Kidney (tissue), 14 donors: ENCODE measurements around the gene RNU6-9. TPM values are rescaled to one million over a fixed set of nuclear protein-coding genes. Genes with fewer than 3 reads are reported as not detected.

Experiments
- DNase-seq, 5 donors: peaks; one replicate each; pipeline ENCODE4 v3.0.0-alpha.2; 2013 to 2020
- FAIRE-seq: peaks from 2 replicates; lab custom pipeline; 2012; peaks lifted over from hg19 to GRCh38; lab: Jason Lieb, UNC
- H3K27ac ChIP-seq, 2 donors: one replicate each; pipeline ENCODE4 v1.7.0; 2013; ENCODE audit warnings: low read depth in 2 of 2, low read length in 2 of 2, inconsistent platforms in 1 of 2
- H3K27me3 ChIP-seq: one replicate; pipeline ENCODE4 v1.7.1; 2013; ENCODE audit warnings: low read length, inconsistent platforms; ENCODE audit not compliant: control insufficient read depth, insufficient read depth
- H3K36me3 ChIP-seq, 3 donors: one replicate each; pipeline versions ENCODE4 v1.7.0 to v1.7.1; 2013; ENCODE audit warnings: low read length in 3 of 3, control low read depth in 1 of 3, inconsistent platforms in 1 of 3; ENCODE audit not compliant: insufficient read depth in 3 of 3, control insufficient read depth in 2 of 3
- H3K4me1 ChIP-seq, 3 donors: one replicate each; pipeline versions ENCODE4 v1.7.0 to v1.7.1; 2013; ENCODE audit warnings: low read length in 3 of 3, inconsistent platforms in 1 of 3, low read depth in 1 of 3; ENCODE audit not compliant: control insufficient read depth in 2 of 3, insufficient read depth in 2 of 3
- H3K4me3 ChIP-seq, 3 donors: one replicate each; pipeline versions ENCODE4 v1.7.0 to v1.8.1; 2013; ENCODE audit warnings: low read length in 3 of 3, control low read depth in 1 of 3, inconsistent platforms in 1 of 3
- H3K9ac ChIP-seq, 3 donors: one replicate each; pipeline versions ENCODE4 v1.7.0 to v1.7.1; 2013; ENCODE audit warnings: low read length in 3 of 3, control low read depth in 1 of 3, inconsistent platforms in 1 of 3
- H3K9me3 ChIP-seq, 3 donors: one replicate each; pipeline versions ENCODE4 v1.7.0 to v1.7.1; 2013; ENCODE audit warnings: low read length in 3 of 3, control low read depth in 1 of 3, inconsistent platforms in 1 of 3; ENCODE audit not compliant: control insufficient read depth in 2 of 3, insufficient read depth in 1 of 3
- intact Hi-C: fragments of 100-400 bp; cut with DNase I; formaldehyde crosslinking; loops from one replicate; pipeline ENCODE4 v1.11.1; 2022
- polyA plus RNA-seq: library from polyadenylated mRNA; stranded (reverse); fragments of 350-450 nt; fragmentation: Illumina TruSeq; extraction: RNeasy Lipid Tissue Mini Kit (QIAGEN cat#74804); gene quantifications from one replicate; pipeline ENCODE4 v1.2.3, GENCODE V29; 2014; ENCODE audit warnings: low read depth, low replicate concordance; ENCODE audit not compliant: insufficient read depth
- total RNA-seq: library from RNA; stranded (reverse); fragmentation: NEBNext Ultra II Directional; extraction: Animal tissue kit (Norgen Biotek cat#: 25700); gene quantifications from one replicate; pipeline ENCODE4 v1.2.1, GENCODE V29; 2021
- TF ChIP-seq, protein P1 (sequence below): IDR thresholded peaks from 3 replicates; pipeline ENCODE4 v1.5.1; 2012; ENCODE audit warnings: mild to moderate bottlenecking, moderate library complexity, borderline replicate concordance; ENCODE audit not compliant: insufficient read depth; ENCODE audit errors: extremely low read depth
- donor health status: control.
- donor health status: control.
- donor health status: control.
- donor health status: control.
- donor health status: control.
- donor health status: DM: yes; HTN: yes; CAD: no.
- donor health status: Normal renal cell carcinoma (clear cell type).

Gene RNU6-9
- total and polyA plus RNA-seq, 2 donors from 2014 or later, result not detected

GRCh38 chr19:925526-926322, 32.4 kb downstream of the RNU6-9 start, which contains the start of gene ARID3A:
Gene ARID3A (plus strand): TSS chr19:926035. CDS start chr19:929529, 3,494 bp downstream.
- peak; percentile 90 to 95 (median 93) for DNase-seq
- H3K27ac ChIP-seq, result peak within 1 kb of the TSS; percentile 74 to 84
- H3K36me3 ChIP-seq, result no peaks in the 10 kb centered on the region
- FAIRE-seq, result no peak
- TF ChIP-seq, protein P1, sequence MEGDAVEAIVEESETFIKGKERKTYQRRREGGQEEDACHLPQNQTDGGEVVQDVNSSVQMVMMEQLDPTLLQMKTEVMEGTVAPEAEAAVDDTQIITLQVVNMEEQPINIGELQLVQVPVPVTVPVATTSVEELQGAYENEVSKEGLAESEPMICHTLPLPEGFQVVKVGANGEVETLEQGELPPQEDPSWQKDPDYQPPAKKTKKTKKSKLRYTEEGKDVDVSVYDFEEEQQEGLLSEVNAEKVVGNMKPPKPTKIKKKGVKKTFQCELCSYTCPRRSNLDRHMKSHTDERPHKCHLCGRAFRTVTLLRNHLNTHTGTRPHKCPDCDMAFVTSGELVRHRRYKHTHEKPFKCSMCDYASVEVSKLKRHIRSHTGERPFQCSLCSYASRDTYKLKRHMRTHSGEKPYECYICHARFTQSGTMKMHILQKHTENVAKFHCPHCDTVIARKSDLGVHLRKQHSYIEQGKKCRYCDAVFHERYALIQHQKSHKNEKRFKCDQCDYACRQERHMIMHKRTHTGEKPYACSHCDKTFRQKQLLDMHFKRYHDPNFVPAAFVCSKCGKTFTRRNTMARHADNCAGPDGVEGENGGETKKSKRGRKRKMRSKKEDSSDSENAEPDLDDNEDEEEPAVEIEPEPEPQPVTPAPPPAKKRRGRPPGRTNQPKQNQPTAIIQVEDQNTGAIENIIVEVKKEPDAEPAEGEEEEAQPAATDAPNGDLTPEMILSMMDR, result peak; percentile 16
- no peaks in the 10 kb centered on the region for H3K9me3 ChIP-seq
- peak within 1 kb of the TSS; percentile 41 to 78 (median 69) for H3K4me3 ChIP-seq
- peaks cover 0 to 5% (median 0%) of the 10 kb centered on the region in 3 donors for H3K4me1 ChIP-seq
- H3K9ac ChIP-seq, result peak within 1 kb of the TSS; percentile 15 to 82 (median 77)
- intact Hi-C loops, result loop anchor here (5.0 kb wide), 1 partner anchor 57 kb away; the partner anchor contains the start of gene WDR18
- H3K27me3 ChIP-seq, result peaks cover 2% of the 10 kb centered on the region

DNA sequence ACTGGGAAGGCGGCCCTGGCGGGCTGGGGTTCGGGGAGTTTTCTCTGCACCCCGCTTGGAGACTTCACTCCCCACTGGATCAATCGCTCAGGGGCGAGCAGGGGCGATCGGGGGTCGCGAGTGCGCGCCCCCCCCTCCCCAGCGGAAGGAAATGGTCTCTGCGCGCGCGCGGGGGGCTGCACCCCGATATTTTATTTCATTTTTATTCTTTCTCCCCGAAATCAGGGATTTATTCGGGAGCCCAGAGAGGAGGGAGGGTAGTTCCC, 33.0 kb downstream of the RNU6-9 start:
- intact Hi-C loops, result loop anchor here (5.0 kb wide), 1 partner anchor 56 kb away; the partner anchor contains the start of gene WDR18
- peak overlapping the region; percentile 51 to 84 for H3K27ac ChIP-seq

GRCh38 chr19:926589-927350, 33.5 kb downstream of the RNU6-9 start:
- peak overlapping the region; percentile 41 to 78 (median 64) for H3K4me3 ChIP-seq
- H3K27me3 ChIP-seq, result no peaks in the 10 kb centered on the region
- no peak for FAIRE-seq
- intact Hi-C loops, result loop anchor here (5.0 kb wide), 1 partner anchor 56 kb away; the partner anchor contains the start of gene WDR18
- TF ChIP-seq, protein P1, result no peak
- no peaks in the 10 kb centered on the region for H3K36me3 ChIP-seq
- peaks cover 0 to 5% (median 0%) of the 10 kb centered on the region in 3 donors for H3K4me1 ChIP-seq
- H3K27ac ChIP-seq, result peak overlapping the region; percentile 67 to 84
- peak overlapping the region; percentile 15 to 82 (median 77) for H3K9ac ChIP-seq
- no peaks in the 10 kb centered on the region for H3K9me3 ChIP-seq
- peak; percentile 58 to 91 (median 76) for DNase-seq

More for the DNA sequence above, 33.0 kb downstream of the RNU6-9 start:
- Histone ChIP-seq H3K27me3 (no peaks in the 10 kb centered on the region), H3K9ac (peak overlapping the region; percentile 15 to 82 (median 77)), H3K36me3 (no peaks in the 10 kb centered on the region), H3K9me3 (no peaks in the 10 kb centered on the region), H3K4me1 (peaks cover 0 to 5% (median 0%) of the 10 kb centered on the region in 3 donors), H3K4me3 (peak overlapping the region; percentile 41 to 78 (median 64))
- TF ChIP-seq, protein P1, result no peak
- DNase-seq, result peak in 1 of 5 donors; percentile 58
- no peak for FAIRE-seq
